B cell (primary cell): ENCODE measurements around the gene PIP5KL1.

Experiments
- EZH2 ChIP-seq: IDR thresholded peaks from 2 replicates; pipeline ENCODE4 v1.6.1; 2012; ENCODE audit warnings: borderline replicate concordance, low read depth, mild to moderate bottlenecking, moderate library complexity, low read length; ENCODE audit not compliant: insufficient read depth, poor library complexity, severe bottlenecking
- TF ChIP-seq, protein P1 (sequence below): fragments of 200-600 bp; IDR thresholded peaks from one replicate; pipeline ENCODE4 v1.8.0; 2022; ENCODE audit warnings: antibody characterized with exemption, mild to moderate bottlenecking

DNA sequence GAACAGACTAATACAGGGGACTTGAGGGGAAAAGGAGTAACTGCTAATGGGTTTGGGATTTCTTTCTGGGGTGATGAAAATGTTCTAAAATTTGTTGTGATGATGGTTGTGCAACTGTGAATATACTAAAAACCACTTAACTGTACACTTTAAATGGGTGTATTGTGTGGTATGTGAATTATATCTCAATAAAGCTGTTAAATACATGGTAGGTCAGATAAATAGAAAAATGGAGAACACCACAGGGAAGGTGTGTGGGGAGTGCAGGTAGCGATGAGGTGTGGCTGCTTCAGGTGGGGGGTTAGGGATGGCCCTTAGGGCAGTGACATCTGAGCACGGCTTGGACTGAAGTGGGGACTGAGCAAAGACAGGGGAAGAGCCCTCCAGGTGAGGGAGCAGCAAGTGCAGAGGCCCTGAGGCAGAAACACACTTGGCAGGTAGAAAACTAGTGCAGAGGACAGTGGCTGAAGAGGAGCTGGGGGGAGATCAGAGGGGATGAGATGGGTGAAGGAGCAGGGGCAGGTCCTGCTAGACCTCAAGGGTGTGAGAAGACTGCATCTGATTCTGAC, 29.3 kb upstream of the PIP5KL1 start:
- TF ChIP-seq, protein P1, sequence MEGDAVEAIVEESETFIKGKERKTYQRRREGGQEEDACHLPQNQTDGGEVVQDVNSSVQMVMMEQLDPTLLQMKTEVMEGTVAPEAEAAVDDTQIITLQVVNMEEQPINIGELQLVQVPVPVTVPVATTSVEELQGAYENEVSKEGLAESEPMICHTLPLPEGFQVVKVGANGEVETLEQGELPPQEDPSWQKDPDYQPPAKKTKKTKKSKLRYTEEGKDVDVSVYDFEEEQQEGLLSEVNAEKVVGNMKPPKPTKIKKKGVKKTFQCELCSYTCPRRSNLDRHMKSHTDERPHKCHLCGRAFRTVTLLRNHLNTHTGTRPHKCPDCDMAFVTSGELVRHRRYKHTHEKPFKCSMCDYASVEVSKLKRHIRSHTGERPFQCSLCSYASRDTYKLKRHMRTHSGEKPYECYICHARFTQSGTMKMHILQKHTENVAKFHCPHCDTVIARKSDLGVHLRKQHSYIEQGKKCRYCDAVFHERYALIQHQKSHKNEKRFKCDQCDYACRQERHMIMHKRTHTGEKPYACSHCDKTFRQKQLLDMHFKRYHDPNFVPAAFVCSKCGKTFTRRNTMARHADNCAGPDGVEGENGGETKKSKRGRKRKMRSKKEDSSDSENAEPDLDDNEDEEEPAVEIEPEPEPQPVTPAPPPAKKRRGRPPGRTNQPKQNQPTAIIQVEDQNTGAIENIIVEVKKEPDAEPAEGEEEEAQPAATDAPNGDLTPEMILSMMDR = no peak
- TF ChIP-seq EZH2 = no peak
